HepG2 (cell line): ENCODE measurements around the gene PRPF38A. TPM values are rescaled to one million over a fixed set of nuclear protein-coding genes. Genes with fewer than 3 reads are reported as not detected.

Experiments
- AGO2 ChIP-seq: fragments of 200-400 bp; formaldehyde crosslinking; optimal IDR thresholded peaks from 2 replicates; pipeline ENCODE3; 2017; ENCODE audit warnings: mild to moderate bottlenecking, low read depth, low read length, moderate library complexity
- CHD4 ChIP-seq: fragments of 200-600 bp; sonication (generic); IDR thresholded peaks from 2 replicates; pipeline ENCODE4 v1.7.0; 2017; ENCODE audit warnings: mild to moderate bottlenecking, low read length, borderline replicate concordance
- CSRNP1 ChIP-seq: sonication (generic); formaldehyde crosslinking; IDR thresholded peaks from 2 replicates; pipeline ENCODE4 v1.8.1; 2023; ENCODE audit warnings: mild to moderate bottlenecking, missing genetic modification reagents
- HMG20A ChIP-seq: IDR thresholded peaks from 2 replicates; pipeline ENCODE4 v1.6.1; 2016; ENCODE audit warnings: borderline replicate concordance
- IKZF4 ChIP-seq: sonication (generic); formaldehyde crosslinking; IDR thresholded peaks from 2 replicates; pipeline ENCODE4 v1.5.1; 2020; ENCODE audit warnings: borderline replicate concordance, mild to moderate bottlenecking, low read depth, missing genetic modification reagents; ENCODE audit errors: not compliant biosample characterization
- KLF6 ChIP-seq: IDR thresholded peaks from 2 replicates; pipeline ENCODE4 v1.8.0; 2016; ENCODE audit warnings: missing biosample characterization, missing genetic modification reagents
- LCORL ChIP-seq, 2 experiments: fragments of 450-650 bp in 1 of 2; sonication (generic) in 1 of 2; formaldehyde crosslinking in 1 of 2; IDR thresholded peaks; 2 replicates each; pipeline versions ENCODE4 v1.5.0 to v1.6.1; 2017 to 2020; ENCODE audit warnings: antibody characterized with exemption in 1 of 2, missing genetic modification reagents in 1 of 2
- NFATC3 ChIP-seq: sonication (generic); formaldehyde crosslinking; IDR thresholded peaks from 2 replicates; pipeline ENCODE4 v1.5.1; 2020; ENCODE audit warnings: mild to moderate bottlenecking, missing genetic modification reagents
- PAX8 ChIP-seq: sonication (generic); formaldehyde crosslinking; IDR thresholded peaks from 2 replicates; pipeline ENCODE4 v1.8.0; 2022; ENCODE audit warnings: mild to moderate bottlenecking, missing genetic modification reagents, borderline replicate concordance
- SATB2 ChIP-seq: sonication (generic); formaldehyde crosslinking; IDR thresholded peaks from 2 replicates; pipeline ENCODE4 v1.5.0; 2020; ENCODE audit warnings: missing genetic modification reagents
- SIX4 ChIP-seq: sonication (generic); formaldehyde crosslinking; IDR thresholded peaks from 2 replicates; pipeline ENCODE4 v1.4.0; 2020; ENCODE audit warnings: missing genetic modification reagents
- SRSF4 ChIP-seq: fragments of 200-400 bp; formaldehyde crosslinking; IDR thresholded peaks from one replicate; pipeline ENCODE4 v1.6.1; 2018; ENCODE audit warnings: mild to moderate bottlenecking, low read depth, low read length, moderate library complexity; ENCODE audit not compliant: poor library complexity, severe bottlenecking
- YY1 ChIP-seq: IDR thresholded peaks from 2 replicates; pipeline ENCODE4 v1.6.1; 2011; ENCODE audit warnings: low read length, low read depth, moderate library complexity, mild to moderate bottlenecking; ENCODE audit not compliant: insufficient read depth, insufficient replicate concordance
- ZNF230 ChIP-seq: sonication (generic); formaldehyde crosslinking; IDR thresholded peaks from 2 replicates; pipeline ENCODE4 v1.4.0; 2020; ENCODE audit warnings: mild to moderate bottlenecking, missing genetic modification reagents
- ZNF24 ChIP-seq: fragments of 450-650 bp; IDR thresholded peaks from 2 replicates; pipeline ENCODE4 v1.6.1; 2017; ENCODE audit warnings: antibody characterized with exemption, mild to moderate bottlenecking
- ZNF766 ChIP-seq: sonication (generic); formaldehyde crosslinking; IDR thresholded peaks from 2 replicates; pipeline ENCODE4 v1.5.0; 2020; ENCODE audit warnings: missing genetic modification reagents, borderline replicate concordance
- ZSCAN31 ChIP-seq: sonication (generic); formaldehyde crosslinking; IDR thresholded peaks from 2 replicates; pipeline ENCODE4 v1.5.0; 2020; ENCODE audit warnings: low read depth, mild to moderate bottlenecking, missing genetic modification reagents
- polyA plus RNA-seq, 8 experiments: library from polyadenylated mRNA; depleted of rRNA in 3 of 8; stranded (reverse) in 7 of 8; unstranded in 1 of 8; fragments of >200 nt; fragmentation: Illumina TruSeq in 4 of 8; extraction: Trizol in 4 of 8; gene quantifications; 2 replicates each; pipeline versions ENCODE4 v1.2.1 to v1.2.3, GENCODE V29; 2011 to 2016; ENCODE audit warnings: low read depth in 4 of 8, missing spikeins in 1 of 8, mixed read lengths in 1 of 8; ENCODE audit not compliant: insufficient read depth in 1 of 8
- total RNA-seq, 5 experiments: library from RNA; depleted of rRNA; stranded (reverse); fragments of >200 nt; fragmentation: Illumina TruSeq; extraction: Trizol; gene quantifications; 2 replicates each; pipeline ENCODE4 v1.2.3, GENCODE V29; 2016; ENCODE audit warnings: low read depth in 1 of 5
- TF ChIP-seq, protein P1 (sequence below), 2 experiments: IDR thresholded peaks; 2 replicates each; pipeline ENCODE4 v1.6.1; 2011 to 2012; ENCODE audit warnings: low read length in 2 of 2, borderline replicate concordance in 1 of 2, low read depth in 1 of 2, mild to moderate bottlenecking in 1 of 2, moderate library complexity in 1 of 2
- TF ChIP-seq, protein P2 (sequence below): sonication (generic); formaldehyde crosslinking; IDR thresholded peaks from 2 replicates; pipeline ENCODE4 v1.4.0; 2020; ENCODE audit warnings: missing genetic modification reagents, borderline replicate concordance

PRPF38A gene
- total and polyA plus RNA-seq, 2 of the 13 experiments (the other 11 are each of a cell fraction or from before 2014, with no cell fraction given), result 18.3 to 45.5 TPM

- TF ChIP-seq IKZF4 (CRISPR knock-in tag) (peak; percentile 48), LCORL (IDR thresholded peaks at IDR 0.05) (no peak), LCORL (CRISPR knock-in tag; IDR thresholded peaks at IDR 0.05) (no peak), AGO2 (no peak), PAX8 (CRISPR knock-in tag) (no peak), ZNF24 (no peak), CSRNP1 (CRISPR knock-in tag) (no peak), ZSCAN31 (CRISPR knock-in tag) (peak; percentile 68; the same call in 1 of the 2 replicates), ZNF230 (CRISPR knock-in tag) (no peak), ZNF766 (CRISPR knock-in tag) (no peak), NFATC3 (CRISPR knock-in tag) (no peak), YY1 (peak; percentile 96), HMG20A (CRISPR knock-in tag) (peak; percentile 9; the same call in 1 of the 2 replicates), SRSF4 (no peak), SIX4 (CRISPR knock-in tag) (no peak), CHD4 (no peak; the same call in 1 of the 2 replicates), SATB2 (CRISPR knock-in tag) (no peak), KLF6 (peak; percentile 79; the same call in 1 of the 2 replicates)
- TF ChIP-seq, protein P1, sequence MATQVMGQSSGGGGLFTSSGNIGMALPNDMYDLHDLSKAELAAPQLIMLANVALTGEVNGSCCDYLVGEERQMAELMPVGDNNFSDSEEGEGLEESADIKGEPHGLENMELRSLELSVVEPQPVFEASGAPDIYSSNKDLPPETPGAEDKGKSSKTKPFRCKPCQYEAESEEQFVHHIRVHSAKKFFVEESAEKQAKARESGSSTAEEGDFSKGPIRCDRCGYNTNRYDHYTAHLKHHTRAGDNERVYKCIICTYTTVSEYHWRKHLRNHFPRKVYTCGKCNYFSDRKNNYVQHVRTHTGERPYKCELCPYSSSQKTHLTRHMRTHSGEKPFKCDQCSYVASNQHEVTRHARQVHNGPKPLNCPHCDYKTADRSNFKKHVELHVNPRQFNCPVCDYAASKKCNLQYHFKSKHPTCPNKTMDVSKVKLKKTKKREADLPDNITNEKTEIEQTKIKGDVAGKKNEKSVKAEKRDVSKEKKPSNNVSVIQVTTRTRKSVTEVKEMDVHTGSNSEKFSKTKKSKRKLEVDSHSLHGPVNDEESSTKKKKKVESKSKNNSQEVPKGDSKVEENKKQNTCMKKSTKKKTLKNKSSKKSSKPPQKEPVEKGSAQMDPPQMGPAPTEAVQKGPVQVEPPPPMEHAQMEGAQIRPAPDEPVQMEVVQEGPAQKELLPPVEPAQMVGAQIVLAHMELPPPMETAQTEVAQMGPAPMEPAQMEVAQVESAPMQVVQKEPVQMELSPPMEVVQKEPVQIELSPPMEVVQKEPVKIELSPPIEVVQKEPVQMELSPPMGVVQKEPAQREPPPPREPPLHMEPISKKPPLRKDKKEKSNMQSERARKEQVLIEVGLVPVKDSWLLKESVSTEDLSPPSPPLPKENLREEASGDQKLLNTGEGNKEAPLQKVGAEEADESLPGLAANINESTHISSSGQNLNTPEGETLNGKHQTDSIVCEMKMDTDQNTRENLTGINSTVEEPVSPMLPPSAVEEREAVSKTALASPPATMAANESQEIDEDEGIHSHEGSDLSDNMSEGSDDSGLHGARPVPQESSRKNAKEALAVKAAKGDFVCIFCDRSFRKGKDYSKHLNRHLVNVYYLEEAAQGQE (IDR thresholded peaks at IDR 0.05; ENCODE audit: borderline replicate concordance in 1 of 2, low read depth in 1 of 2, low read length in 2 of 2), result peak in 1 of 2 experiments; percentile 13; a peak in 1 of 4 replicates
- TF ChIP-seq, protein P2, sequence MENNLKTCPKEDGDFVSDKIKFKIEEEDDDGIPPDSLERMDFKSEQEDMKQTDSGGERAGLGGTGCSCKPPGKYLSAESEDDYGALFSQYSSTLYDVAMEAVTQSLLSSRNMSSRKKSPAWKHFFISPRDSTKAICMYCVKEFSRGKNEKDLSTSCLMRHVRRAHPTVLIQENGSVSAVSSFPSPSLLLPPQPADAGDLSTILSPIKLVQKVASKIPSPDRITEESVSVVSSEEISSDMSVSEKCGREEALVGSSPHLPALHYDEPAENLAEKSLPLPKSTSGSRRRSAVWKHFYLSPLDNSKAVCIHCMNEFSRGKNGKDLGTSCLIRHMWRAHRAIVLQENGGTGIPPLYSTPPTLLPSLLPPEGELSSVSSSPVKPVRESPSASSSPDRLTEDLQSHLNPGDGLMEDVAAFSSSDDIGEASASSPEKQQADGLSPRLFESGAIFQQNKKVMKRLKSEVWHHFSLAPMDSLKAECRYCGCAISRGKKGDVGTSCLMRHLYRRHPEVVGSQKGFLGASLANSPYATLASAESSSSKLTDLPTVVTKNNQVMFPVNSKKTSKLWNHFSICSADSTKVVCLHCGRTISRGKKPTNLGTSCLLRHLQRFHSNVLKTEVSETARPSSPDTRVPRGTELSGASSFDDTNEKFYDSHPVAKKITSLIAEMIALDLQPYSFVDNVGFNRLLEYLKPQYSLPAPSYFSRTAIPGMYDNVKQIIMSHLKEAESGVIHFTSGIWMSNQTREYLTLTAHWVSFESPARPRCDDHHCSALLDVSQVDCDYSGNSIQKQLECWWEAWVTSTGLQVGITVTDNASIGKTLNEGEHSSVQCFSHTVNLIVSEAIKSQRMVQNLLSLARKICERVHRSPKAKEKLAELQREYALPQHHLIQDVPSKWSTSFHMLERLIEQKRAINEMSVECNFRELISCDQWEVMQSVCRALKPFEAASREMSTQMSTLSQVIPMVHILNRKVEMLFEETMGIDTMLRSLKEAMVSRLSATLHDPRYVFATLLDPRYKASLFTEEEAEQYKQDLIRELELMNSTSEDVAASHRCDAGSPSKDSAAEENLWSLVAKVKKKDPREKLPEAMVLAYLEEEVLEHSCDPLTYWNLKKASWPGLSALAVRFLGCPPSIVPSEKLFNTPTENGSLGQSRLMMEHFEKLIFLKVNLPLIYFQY, result no peak
Measured at GRCh38 chr1:52404116-52404974, at the start of gene PRPF38A, which contains the start of gene ORC1 (continued).
